K562 (cell line): Measurements from ENCODE around the gene SND1. TPM values are rescaled to one million over a fixed set of nuclear protein-coding genes. Genes with fewer than 3 reads are reported as not detected.

ENCODE experiments used
- E2F4 ChIP-seq: sonication (generic); formaldehyde crosslinking; IDR thresholded peaks from 2 replicates; pipeline ENCODE4 v1.8.0; 2022; ENCODE audit warnings: mild to moderate bottlenecking, low read depth, missing genetic modification reagents
- ETS2 ChIP-seq: IDR thresholded peaks from 2 replicates; pipeline ENCODE4 v1.6.1; 2016; ENCODE audit warnings: borderline replicate concordance, missing genetic modification characterization, mild to moderate bottlenecking, moderate library complexity, missing compliant biosample characterization; ENCODE audit not compliant: poor library complexity, severe bottlenecking
- FOXJ2 ChIP-seq: fragments of 200-800 bp; sonication (Bioruptor generic); IDR thresholded peaks from 2 replicates; pipeline ENCODE4 v1.6.1; 2016; ENCODE audit warnings: missing genetic modification characterization, missing compliant biosample characterization
- FUS ChIP-seq: fragments of 200-400 bp; formaldehyde crosslinking; optimal IDR thresholded peaks from 2 replicates; pipeline ENCODE3; 2017; ENCODE audit warnings: low read depth, low read length
- MTA2 ChIP-seq: fragments of 450-650 bp; IDR thresholded peaks from 2 replicates; pipeline ENCODE4 v1.6.1; 2016; ENCODE audit warnings: low read depth
- PRDM10 ChIP-seq: fragments of 450-650 bp; IDR thresholded peaks from 2 replicates; pipeline ENCODE4 v1.6.1; 2018; ENCODE audit not compliant: partially characterized antibody
- RUNX1 ChIP-seq: sonication (generic); IDR thresholded peaks from 2 replicates; pipeline ENCODE4 v1.6.1; 2016; ENCODE audit warnings: antibody characterized with exemption, low read depth
- SP1 ChIP-seq: sonication (generic); formaldehyde crosslinking; IDR thresholded peaks from 2 replicates; pipeline ENCODE4 v1.8.1; 2022; ENCODE audit warnings: mild to moderate bottlenecking, missing genetic modification reagents
- STAT5A ChIP-seq: IDR thresholded peaks from 2 replicates; pipeline ENCODE4 v1.6.1; 2012; ENCODE audit warnings: low read length, inconsistent platforms, borderline replicate concordance
- polyA plus RNA-seq, 8 experiments: library from polyadenylated mRNA; depleted of rRNA in 4 of 8; stranded (reverse) in 5 of 8; unstranded in 3 of 8; fragments of >200 nt; fragmentation: Nextera tagmentation in 2 of 8; fragmentation: Illumina TruSeq in 1 of 8; extraction: Ambion mirVana in 2 of 8; extraction: Trizol in 1 of 8; gene quantifications; 2 replicates each; pipeline versions ENCODE4 v1.2.1 to v1.2.3, GENCODE V29; 2011 to 2014; ENCODE audit warnings: inconsistent platforms in 1 of 8, missing spikeins in 1 of 8
- total RNA-seq, 7 experiments: library from RNA; depleted of rRNA in 6 of 7; stranded (reverse); fragments of >200 nt in 6 of 7; fragmentation: Illumina TruSeq in 2 of 7; extraction: Trizol in 2 of 7; gene quantifications; 2 replicates each; pipeline versions ENCODE4 v1.2.1 to v1.2.3, GENCODE V29; 2011 to 2021; ENCODE audit warnings: low replicate concordance in 1 of 7
- TF ChIP-seq, protein P1 (sequence below), 2 experiments: fragments of 450-650 bp; IDR thresholded peaks; 2 replicates each; pipeline ENCODE4 v1.6.1; 2016; ENCODE audit warnings: mild to moderate bottlenecking in 2 of 2, borderline replicate concordance in 1 of 2, low read depth in 1 of 2, moderate library complexity in 1 of 2
- TF ChIP-seq, protein P2 (sequence below): fragments of 250-450 bp; sonication (Bioruptor Pico); IDR thresholded peaks from 2 replicates; pipeline ENCODE4 v1.5.0; 2020; ENCODE audit warnings: mild to moderate bottlenecking
- TF ChIP-seq, protein P3 (sequence below): sonication (generic); formaldehyde crosslinking; IDR thresholded peaks from 2 replicates; pipeline ENCODE4 v1.8.0; 2022; ENCODE audit warnings: mild to moderate bottlenecking, missing genetic modification reagents

Gene SND1
- total and polyA plus RNA-seq, 9 of the 15 experiments (the other 6 are each of a cell fraction or from before 2014, with no cell fraction given) = 46.5 to 307 (median 191) TPM

DNA sequence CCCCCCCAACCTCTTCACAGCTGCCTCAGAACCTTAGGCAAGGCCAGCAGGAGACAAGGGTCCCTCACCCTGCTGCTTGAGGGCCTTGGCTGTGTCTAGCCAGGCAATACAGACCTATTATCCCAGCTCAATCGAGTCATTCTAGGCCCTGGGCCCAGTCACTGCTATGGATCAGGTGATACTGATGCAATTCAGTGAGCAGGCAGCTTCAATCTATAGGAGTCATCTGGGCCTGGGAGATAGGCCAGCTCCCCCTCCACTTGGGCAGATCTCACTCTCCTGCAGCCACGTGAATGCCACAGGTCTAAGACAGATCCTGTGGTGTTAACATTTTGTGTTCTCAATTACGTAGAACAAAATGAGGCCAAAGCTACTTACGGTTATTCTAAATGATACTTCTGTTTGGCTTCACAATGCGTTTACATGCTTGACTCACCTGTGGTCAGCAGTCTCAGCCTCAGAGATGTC, 447.2 kb downstream of the SND1 start (continued):
- TF ChIP-seq PRDM10 (peak; percentile 73), MTA2 (peak; percentile 79), STAT5A (peak; percentile 37; the same call in 1 of the 2 replicates), FUS (no peak), RUNX1 (no peak), ETS2 (tag) (no peak), SP1 (no peak; the same call in 1 of the 2 replicates), E2F4 (CRISPR knock-in tag) (no peak), FOXJ2 (peak; percentile 82)
- TF ChIP-seq, protein P1, sequence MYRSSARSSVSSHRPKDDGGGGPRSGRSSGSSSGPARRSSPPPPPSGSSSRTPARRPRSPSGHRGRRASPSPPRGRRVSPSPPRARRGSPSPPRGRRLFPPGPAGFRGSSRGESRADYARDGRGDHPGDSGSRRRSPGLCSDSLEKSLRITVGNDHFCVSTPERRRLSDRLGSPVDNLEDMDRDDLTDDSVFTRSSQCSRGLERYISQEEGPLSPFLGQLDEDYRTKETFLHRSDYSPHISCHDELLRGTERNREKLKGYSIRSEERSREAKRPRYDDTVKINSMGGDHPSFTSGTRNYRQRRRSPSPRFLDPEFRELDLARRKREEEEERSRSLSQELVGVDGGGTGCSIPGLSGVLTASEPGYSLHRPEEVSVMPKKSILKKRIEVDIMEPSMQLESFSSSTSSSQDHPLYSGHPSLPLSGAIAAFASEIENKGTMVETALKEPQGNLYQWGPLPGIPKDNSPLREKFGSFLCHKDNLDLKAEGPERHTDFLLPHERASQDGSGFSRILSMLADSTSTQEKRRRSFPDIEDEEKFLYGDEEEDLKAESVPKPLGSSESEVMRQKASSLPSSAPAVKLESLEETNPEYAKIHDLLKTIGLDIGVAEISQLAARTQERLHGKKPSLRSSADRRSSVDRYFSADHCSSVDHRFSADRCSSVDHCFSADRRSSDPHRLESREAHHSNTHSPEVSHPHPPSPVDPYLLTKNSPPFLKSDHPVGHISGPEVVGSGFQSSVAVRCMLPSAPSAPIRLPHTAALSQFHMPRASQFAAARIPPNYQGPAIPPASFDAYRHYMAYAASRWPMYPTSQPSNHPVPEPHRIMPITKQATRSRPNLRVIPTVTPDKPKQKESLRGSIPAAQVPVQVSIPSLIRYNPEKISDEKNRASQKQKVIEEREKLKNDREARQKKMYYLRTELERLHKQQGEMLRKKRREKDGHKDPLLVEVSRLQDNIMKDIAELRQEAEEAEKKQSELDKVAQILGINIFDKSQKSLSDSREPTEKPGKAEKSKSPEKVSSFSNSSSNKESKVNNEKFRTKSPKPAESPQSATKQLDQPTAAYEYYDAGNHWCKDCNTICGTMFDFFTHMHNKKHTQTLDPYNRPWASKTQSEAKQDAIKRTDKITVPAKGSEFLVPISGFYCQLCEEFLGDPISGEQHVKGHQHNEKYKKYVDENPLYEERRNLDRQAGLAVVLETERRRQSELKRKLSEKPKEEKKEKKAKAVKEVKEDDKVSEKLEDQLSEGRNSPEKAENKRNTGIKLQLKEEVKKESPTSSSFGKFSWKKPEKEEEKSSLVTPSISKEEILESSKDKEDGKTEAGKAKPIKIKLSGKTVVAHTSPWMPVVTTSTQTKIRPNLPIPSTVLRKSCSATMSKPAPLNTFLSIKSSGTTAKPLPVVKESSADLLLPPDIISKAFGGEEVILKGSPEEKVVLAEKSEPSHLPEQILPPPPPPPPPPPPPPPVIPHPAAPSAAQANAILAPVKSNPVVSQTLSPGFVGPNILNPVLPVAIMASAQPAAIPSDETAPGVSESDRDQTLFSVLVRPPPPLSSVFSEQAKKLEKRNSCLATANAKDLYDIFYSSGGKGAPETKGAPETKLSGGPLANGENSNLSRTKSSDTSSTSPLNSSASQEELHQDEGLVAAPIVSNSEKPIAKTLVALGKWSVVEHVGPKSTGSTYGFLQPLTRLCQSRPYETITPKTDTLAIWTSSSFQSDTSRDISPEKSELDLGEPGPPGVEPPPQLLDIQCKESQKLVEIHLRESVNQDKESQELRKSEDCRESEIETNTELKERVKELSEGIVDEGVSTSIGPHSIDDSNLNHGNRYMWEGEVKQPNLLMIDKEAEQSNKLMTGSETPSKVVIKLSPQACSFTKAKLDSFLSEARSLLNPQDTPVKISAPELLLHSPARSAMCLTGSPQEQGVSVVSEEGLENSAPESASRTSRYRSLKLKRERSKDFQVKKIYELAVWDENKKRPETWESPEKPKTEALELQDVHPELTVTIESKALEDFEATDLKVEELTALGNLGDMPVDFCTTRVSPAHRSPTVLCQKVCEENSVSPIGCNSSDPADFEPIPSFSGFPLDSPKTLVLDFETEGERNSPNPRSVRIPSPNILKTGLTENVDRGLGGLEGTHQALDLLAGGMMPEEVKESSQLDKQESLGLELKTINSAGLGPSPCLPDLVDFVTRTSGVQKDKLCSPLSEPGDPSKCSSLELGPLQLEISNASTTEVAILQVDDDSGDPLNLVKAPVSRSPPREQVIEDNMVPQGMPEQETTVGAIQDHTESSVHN (IDR thresholded peaks at IDR 0.05; ENCODE audit: borderline replicate concordance in 1 of 2, low read depth in 1 of 2) = peak in 1 of 2 experiments; percentile 36; a peak in 1 of 4 replicates
- TF ChIP-seq, protein P2, sequence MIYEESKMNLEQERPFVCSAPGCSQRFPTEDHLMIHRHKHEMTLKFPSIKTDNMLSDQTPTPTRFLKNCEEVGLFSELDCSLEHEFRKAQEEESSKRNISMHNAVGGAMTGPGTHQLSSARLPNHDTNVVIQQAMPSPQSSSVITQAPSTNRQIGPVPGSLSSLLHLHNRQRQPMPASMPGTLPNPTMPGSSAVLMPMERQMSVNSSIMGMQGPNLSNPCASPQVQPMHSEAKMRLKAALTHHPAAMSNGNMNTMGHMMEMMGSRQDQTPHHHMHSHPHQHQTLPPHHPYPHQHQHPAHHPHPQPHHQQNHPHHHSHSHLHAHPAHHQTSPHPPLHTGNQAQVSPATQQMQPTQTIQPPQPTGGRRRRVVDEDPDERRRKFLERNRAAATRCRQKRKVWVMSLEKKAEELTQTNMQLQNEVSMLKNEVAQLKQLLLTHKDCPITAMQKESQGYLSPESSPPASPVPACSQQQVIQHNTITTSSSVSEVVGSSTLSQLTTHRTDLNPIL (CRISPR knock-in tag) = no peak
- TF ChIP-seq, protein P3, sequence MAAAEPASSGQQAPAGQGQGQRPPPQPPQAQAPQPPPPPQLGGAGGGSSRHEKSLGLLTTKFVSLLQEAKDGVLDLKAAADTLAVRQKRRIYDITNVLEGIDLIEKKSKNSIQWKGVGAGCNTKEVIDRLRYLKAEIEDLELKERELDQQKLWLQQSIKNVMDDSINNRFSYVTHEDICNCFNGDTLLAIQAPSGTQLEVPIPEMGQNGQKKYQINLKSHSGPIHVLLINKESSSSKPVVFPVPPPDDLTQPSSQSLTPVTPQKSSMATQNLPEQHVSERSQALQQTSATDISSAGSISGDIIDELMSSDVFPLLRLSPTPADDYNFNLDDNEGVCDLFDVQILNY (CRISPR knock-in tag) = no peak
